CD4-positive, alpha-beta T cell treated with Interleukin-17A for 1 hour (primary cell): ENCODE results near the gene MICA.

Source experiments
- DNase-seq: peaks from one replicate; pipeline ENCODE4 v3.0.0-alpha.2; 2020

Gene MICA

DNA sequence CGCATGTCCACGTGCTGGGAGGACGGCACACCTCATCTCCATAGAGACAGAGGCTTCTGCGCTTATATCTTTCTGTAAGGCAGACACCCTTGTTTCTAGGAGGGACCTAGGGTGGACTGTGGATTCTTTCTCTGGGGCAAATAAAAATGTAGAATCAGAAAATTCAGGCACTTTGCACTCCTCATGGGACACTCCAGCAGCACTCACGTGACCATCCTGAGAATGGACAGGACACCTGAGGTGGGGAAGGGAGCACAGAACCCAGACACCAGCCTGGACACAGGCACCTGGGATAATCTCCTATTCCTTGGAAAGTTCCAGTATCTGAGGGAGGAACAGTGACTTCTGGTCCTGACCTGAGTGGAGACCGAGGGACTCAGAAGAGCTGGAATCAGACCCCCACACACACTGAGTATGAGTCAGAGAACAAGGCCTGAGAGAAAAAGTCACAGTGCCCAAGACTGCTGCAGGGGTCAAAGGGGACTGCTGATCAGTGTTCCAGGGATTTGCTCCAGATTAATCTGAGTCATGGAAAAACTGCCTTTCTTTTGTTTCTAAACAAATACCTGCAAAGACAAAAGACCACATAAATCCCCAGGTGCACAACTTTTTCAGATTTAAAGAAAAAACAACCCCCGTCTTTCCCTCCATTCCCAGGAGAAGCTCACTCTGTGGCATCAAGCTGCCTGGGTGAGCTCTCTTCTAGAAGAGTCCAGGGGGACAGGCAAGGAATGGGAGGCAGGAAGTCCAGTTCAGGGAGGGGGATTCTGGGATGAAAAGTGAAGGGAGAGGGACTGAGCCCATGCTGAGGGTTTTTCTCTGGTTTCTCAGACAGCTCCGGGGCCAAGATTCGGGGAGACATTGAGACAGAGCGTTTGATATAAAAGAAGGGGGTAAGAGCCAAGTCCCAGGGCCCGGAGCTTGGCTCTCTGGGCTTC, 58.9 kb downstream of the MICA start:
- DNase-seq, result peak; percentile 40

DNA sequence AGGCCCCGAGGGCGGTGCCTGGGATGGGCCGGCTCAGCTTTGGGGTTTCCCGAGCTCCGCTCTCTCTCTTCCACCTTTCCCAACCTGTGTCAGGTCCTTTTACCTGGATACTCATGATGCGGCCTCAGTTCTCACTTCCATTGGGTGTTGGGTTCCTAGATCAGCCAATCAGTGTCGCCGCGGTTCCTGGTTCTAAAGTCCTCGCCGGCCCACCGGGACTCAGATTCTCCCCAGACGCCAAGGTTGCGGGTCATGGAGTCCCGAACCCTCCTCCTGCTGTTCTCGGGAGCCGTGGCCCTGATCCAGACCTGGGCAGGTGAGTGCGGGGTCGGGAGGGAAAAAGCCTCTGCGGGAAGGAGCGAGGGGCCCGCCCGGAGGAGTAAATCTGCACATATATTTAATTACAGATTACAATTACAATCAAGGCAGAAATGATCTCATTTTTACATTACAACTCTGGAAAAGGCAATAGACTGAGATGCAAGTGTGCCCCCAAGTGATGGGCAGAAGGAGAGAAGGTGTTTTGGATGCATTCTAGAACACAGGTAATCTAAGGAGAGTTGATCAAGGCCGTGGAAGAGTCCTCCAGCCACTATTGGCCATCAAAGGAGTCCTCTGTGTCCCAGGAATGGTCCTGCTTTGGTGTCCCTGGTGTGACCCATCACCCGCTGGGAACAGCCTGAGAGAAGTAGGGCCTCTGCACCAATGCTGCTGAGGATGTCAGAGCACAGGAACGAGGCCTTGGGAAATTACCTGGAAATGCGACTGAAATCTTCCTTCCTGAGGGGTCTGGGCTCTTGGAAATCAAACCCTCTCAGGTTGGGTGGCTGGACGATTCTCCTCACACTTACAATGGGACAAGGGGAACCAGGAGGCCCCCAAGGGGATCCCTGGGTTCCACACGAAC, 59.8 kb downstream of the MICA start:
- peak; percentile 99 for DNase-seq

DNA sequence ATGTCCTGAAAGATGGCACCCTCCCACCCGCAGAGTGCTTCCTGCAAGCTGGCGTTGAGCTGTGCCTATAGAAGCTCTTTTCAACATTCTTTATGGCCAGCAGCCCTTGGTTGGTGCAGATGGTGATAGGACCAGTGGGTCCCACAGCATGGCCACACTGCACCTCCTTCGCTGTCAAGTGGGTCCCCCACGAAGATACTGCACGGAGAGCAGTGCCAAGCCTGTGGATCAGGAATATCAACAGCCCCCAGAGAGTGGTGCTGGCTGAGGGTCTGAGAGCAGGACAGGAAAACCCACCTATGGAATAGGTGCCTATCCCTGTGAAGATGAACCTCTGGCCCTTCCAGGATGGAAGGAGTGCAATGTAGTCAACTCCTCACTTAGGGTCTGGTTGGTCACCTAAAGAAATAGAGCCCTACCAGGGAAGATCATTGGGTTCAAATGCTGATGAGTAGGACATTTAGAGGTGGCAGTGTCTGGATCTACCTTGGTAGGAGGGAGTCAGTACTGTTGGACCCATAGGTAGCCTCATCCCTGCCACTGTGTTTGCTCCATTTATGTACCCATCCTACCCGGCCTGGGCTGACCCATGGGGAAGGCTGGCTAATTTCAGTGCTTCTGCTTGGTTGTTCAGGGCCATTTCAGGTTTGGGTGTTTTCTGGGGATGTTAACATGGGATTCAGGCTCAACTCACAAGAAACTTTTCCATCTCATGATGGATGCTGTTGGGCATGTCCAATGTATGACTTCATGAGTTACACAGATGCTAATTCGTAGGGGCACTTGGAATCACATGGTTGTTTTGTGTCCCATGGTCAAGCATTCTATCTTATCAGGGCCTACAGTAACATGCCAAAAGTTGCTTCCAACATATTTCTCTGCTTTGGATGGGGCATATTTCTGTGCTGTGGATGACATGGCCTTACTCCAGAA, 61.1 kb downstream of the MICA start:
- peak; percentile 40 for DNase-seq
